Measurements from ENCODE around the gene TPM4.

Gene TPM4

DNA sequence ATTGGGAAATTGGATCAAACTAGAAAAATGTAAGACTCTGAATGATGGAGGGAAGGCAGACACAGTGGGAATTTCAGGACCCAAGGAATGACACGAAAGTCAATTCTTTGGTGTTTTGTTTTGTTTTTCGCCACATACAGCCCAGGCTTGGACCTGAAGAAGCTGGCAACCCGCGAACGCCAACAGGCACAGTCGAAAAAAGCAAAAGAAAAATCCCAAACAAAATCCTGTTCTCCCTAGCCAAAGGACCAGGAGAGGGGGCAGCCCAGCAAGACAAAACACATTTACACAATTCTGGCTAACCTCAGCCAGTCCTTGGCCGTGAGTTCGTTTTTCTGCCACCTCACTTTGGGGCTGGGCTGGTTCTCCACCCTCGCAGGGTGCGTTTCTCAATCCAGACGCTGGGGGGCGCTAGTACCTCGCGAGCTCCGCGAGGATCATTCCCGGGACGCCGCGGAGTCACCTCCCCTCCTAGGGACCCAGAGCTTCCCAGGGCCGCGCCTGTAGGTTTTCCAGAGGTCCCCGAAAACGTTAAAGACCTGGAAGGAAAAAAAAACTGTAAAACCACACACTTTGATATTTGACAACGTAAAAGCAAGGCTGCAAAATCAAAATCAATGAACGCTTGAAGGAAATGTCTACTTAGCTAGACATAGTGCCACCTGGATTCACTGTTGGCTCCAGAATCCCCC is 34.9 kb upstream of the TPM4 start:
- H3K4me3 ChIP-seq (ENCODE audit: low read depth, low read length) = no peak overlapping the region
- TF ChIP-seq, protein P1, sequence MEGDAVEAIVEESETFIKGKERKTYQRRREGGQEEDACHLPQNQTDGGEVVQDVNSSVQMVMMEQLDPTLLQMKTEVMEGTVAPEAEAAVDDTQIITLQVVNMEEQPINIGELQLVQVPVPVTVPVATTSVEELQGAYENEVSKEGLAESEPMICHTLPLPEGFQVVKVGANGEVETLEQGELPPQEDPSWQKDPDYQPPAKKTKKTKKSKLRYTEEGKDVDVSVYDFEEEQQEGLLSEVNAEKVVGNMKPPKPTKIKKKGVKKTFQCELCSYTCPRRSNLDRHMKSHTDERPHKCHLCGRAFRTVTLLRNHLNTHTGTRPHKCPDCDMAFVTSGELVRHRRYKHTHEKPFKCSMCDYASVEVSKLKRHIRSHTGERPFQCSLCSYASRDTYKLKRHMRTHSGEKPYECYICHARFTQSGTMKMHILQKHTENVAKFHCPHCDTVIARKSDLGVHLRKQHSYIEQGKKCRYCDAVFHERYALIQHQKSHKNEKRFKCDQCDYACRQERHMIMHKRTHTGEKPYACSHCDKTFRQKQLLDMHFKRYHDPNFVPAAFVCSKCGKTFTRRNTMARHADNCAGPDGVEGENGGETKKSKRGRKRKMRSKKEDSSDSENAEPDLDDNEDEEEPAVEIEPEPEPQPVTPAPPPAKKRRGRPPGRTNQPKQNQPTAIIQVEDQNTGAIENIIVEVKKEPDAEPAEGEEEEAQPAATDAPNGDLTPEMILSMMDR (IDR thresholded peaks at IDR 0.05; ENCODE audit: insufficient read depth, low read depth, low read length, missing control alignments) = peak; percentile 95
- peak; percentile 57 for DNase-seq (ENCODE audit: low read depth)

DNA sequence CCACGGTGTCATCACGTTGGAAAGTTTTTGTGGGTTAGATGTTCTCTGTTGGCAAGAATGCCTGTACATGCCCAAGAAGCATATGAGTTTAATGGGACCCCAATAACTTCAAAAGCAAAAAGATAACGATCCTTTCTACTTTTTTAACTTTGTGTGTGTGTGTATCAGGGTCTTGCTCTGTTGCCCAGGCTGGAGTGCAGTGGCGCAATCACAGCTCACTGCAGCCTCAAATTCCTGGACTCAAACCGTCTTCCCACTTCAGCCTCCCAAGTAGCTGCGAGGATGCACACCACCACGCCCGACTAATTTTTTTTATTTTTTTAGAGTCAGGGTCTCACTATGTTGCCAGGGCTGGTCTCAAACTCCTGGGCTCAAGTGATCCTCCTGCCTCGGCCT is 34.3 kb upstream of the TPM4 start:
- H3K4me3 ChIP-seq (ENCODE audit: low read depth, low read length) = no peak overlapping the region
- TF ChIP-seq, protein P1 (IDR thresholded peaks at IDR 0.05; ENCODE audit: insufficient read depth, low read depth, low read length, missing control alignments) = no peak

DNA sequence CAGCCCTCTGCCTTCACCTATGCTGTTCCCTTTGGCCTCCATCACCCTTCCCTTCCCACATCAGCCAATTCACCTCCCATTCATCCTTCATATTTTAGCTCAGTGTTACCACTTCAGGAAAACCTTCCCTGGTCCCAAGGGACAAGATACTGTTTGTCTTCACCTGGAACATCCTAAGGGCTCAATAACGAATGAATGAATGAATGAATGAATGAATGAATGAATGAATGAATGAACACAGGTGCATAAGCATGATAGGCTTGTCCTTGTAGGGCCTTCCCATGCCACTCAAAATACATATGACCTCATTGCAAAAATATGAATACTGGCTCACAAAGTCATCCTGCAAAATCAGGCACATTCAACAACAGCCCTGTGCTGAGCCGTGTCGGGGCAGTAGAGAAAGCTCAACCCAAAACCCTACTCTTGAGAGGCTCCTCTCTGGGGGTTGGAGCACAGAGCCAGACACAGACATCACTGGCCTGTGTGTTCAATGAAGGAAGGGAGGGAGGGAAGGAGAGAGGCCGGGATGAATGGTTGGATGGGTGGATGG is 33.7 kb upstream of the TPM4 start:
- H3K4me3 ChIP-seq (ENCODE audit: low read depth, low read length) = no peak overlapping the region
- TF ChIP-seq, protein P1 (IDR thresholded peaks at IDR 0.05; ENCODE audit: insufficient read depth, low read depth, low read length, missing control alignments) = no peak
- DNase-seq (ENCODE audit: low read depth) = no peak

More for the DNA sequence above, 34.3 kb upstream of the TPM4 start:
- DNase-seq (ENCODE audit: low read depth) = no peak

DNA sequence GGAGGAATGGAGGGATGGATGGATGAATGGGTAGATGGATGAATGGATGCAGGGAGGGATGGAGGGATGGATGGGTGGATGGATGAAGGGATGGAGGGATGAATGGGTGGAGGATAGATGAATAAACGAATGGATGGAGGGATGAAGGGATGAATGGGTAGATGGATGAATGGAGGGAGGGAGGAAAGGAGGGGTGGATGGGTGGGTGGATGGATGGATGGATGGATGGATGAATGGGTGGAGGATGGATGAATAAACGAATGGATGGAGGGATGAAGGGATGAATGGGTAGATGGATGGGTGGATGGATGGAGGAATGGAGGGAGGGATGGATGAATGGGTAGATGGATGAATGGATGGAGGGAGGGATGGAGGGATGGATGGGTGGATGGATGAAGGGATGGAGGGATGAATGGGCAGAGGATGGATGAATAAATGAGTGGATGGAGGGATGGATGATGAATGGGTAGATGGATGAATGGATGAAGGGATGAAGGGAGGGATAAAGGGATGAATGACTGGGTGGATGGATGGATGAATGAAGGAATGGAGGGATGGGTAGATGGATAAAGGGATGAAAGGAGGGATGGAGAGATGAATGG is 33.0 kb upstream of the TPM4 start:
- TF ChIP-seq, protein P1 (IDR thresholded peaks at IDR 0.05; ENCODE audit: insufficient read depth, low read depth, low read length, missing control alignments) = no peak
- no peak for DNase-seq (ENCODE audit: low read depth)

DNA sequence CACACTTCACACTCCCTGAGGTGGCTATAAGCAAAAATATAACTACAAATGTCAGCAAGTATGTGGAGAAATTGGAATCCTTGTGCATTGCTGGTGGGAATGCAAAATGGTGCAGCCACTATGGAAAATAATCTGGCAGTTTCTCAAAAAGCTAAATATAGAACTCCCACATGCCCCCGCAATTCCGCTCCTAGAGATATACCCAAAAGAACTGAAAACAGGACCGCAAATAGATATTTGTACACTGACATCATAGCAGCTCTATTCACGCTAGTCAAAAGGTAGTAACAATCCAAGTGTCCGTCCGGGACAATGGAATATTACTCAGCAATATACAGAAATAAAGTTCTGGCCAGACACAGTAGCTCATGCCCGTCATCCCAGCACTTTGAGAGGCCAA is 31.5 kb upstream of the TPM4 start:
- no peak for DNase-seq (ENCODE audit: low read depth)
- no peak overlapping the region for H3K4me3 ChIP-seq (ENCODE audit: low read depth, low read length)
- TF ChIP-seq, protein P1 (IDR thresholded peaks at IDR 0.05; ENCODE audit: insufficient read depth, low read depth, low read length, missing control alignments) = no peak

More for the DNA sequence above, 33.0 kb upstream of the TPM4 start:
- no peak overlapping the region for H3K4me3 ChIP-seq (ENCODE audit: low read depth, low read length)

DNA sequence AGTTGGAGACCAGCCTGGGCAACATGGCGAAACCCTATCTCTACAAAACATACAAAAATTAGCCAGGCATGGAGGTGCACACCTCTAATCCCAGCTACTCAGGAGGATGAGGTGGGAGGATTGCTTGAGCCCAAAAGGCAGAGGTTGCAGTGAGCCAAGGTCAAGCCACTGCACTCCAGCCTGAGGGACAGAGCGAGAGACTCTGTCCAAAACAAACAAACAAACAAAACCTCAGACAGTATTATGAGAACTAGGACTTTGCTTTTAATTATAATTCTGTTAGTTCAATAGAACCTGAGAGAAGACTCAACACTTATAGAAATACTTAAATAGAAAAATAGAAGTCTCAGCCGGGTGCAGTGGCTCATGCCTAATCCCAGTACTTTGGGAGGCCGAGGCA is 31.1 kb upstream of the TPM4 start:
- no peak for DNase-seq (ENCODE audit: low read depth)
- no peak overlapping the region for H3K4me3 ChIP-seq (ENCODE audit: low read depth, low read length)
- TF ChIP-seq, protein P1 (IDR thresholded peaks at IDR 0.05; ENCODE audit: insufficient read depth, low read depth, low read length, missing control alignments) = no peak

Measured in GM12865 (cell line).